Esophagus squamous epithelium (tissue), 4 donors: ENCODE measurements around the gene PCDHGC3.

Experiments
- POLR2A ChIP-seq, 4 donors: fragments of 450-650 bp; IDR thresholded peaks; one replicate each; pipeline ENCODE4 v1.6.1; 2017; ENCODE audit warnings: antibody characterized with exemption in 4 of 4, mild to moderate bottlenecking in 4 of 4, moderate library complexity in 3 of 4
- TF ChIP-seq, protein P1 (sequence below), 6 experiments: fragments of 450-650 bp in 4 of 6; fragments of 200-600 bp in 2 of 6; sonication (generic) in 2 of 6; IDR thresholded peaks; one replicate each; pipeline ENCODE4 v1.5.1; 2016 to 2019; ENCODE audit warnings: antibody characterized with exemption in 6 of 6, mild to moderate bottlenecking in 4 of 6, moderate library complexity in 4 of 6

DNA sequence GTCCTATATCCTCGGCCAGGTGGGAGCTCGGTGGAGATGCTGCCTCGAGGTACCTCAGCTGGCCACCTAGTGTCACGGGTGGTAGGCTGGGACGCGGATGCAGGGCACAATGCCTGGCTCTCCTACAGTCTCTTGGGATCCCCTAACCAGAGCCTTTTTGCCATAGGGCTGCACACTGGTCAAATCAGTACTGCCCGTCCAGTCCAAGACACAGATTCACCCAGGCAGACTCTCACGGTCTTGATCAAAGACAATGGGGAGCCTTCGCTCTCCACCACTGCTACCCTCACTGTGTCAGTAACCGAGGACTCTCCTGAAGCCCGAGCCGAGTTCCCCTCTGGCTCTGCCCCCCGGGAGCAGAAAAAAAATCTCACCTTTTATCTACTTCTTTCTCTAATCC is 2.0 kb downstream of the PCDHGC3 start:
- TF ChIP-seq, protein P1, sequence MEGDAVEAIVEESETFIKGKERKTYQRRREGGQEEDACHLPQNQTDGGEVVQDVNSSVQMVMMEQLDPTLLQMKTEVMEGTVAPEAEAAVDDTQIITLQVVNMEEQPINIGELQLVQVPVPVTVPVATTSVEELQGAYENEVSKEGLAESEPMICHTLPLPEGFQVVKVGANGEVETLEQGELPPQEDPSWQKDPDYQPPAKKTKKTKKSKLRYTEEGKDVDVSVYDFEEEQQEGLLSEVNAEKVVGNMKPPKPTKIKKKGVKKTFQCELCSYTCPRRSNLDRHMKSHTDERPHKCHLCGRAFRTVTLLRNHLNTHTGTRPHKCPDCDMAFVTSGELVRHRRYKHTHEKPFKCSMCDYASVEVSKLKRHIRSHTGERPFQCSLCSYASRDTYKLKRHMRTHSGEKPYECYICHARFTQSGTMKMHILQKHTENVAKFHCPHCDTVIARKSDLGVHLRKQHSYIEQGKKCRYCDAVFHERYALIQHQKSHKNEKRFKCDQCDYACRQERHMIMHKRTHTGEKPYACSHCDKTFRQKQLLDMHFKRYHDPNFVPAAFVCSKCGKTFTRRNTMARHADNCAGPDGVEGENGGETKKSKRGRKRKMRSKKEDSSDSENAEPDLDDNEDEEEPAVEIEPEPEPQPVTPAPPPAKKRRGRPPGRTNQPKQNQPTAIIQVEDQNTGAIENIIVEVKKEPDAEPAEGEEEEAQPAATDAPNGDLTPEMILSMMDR (IDR thresholded peaks at IDR 0.05) = no peak
- TF ChIP-seq POLR2A (IDR thresholded peaks at IDR 0.05) = no peak
